NCI-H748 (cell line): ENCODE measurements around the gene MRPL44.
A peak's percentile ranks its signal among the peaks of the same experiment; 100 is the strongest.

Source experiments
- DNase-seq: peaks from one replicate; lab custom pipeline; 2025; ENCODE audit not compliant: unreplicated experiment; lab: John Stamatoyannopoulos, UW

Gene MRPL44

GRCh38 chr2:223969856-223970255 is 12.6 kb downstream of the MRPL44 start:
- DNase-seq = no peak

GRCh38 chr2:223970343-223971128 is 13.3 kb downstream of the MRPL44 start:
- DNase-seq = peak; percentile 52

- DNase-seq = no peak
These were observed 14.5 kb downstream of the MRPL44 start for GRCh38 chr2:223971731-223972130.

- DNase-seq = no peak
These were observed 15.4 kb downstream of the MRPL44 start for GRCh38 chr2:223972656-223973102.

- no peak for DNase-seq
These were observed 16.3 kb downstream of the MRPL44 start for GRCh38 chr2:223973606-223974005.

GRCh38 chr2:223976635-223977226 is 19.5 kb downstream of the MRPL44 start:
- no peak for DNase-seq

- DNase-seq = no peak
These were observed 21.2 kb downstream of the MRPL44 start for GRCh38 chr2:223978451-223978850.

- no peak for DNase-seq
These were observed 22.6 kb downstream of the MRPL44 start for GRCh38 chr2:223979730-223980396.

GRCh38 chr2:223980397-223980735 is 23.1 kb downstream of the MRPL44 start:
- no peak for DNase-seq

- no peak for DNase-seq
These were observed 23.5 kb downstream of the MRPL44 start for GRCh38 chr2:223980803-223981202.

- no peak for DNase-seq
These were observed 24.0 kb downstream of the MRPL44 start for GRCh38 chr2:223981241-223981640.

GRCh38 chr2:223989206-223989855 is 32.1 kb downstream of the MRPL44 start:
- DNase-seq = no peak

GRCh38 chr2:223989856-223990232 is 32.6 kb downstream of the MRPL44 start:
- no peak for DNase-seq

- DNase-seq = no peak
These were observed 34.3 kb downstream of the MRPL44 start for GRCh38 chr2:223991611-223992010.

GRCh38 chr2:223993634-223994232 is 36.5 kb downstream of the MRPL44 start:
- DNase-seq = peak; percentile 69

GRCh38 chr2:223994562-223995162 is 37.4 kb downstream of the MRPL44 start:
- DNase-seq = no peak

- no peak for DNase-seq
These were observed 38.3 kb downstream of the MRPL44 start for GRCh38 chr2:223995569-223995968.

- no peak for DNase-seq
These were observed 39.1 kb downstream of the MRPL44 start for GRCh38 chr2:223996391-223996790.

- DNase-seq = no peak
These were observed 40.7 kb downstream of the MRPL44 start for GRCh38 chr2:223997938-223998337.

- DNase-seq = no peak
These were observed 41.7 kb downstream of the MRPL44 start for GRCh38 chr2:223998948-223999347.

GRCh38 chr2:223999862-224000261 is 42.6 kb downstream of the MRPL44 start:
- DNase-seq = no peak
